Measurements from ENCODE around the gene SORBS2.

DNA sequence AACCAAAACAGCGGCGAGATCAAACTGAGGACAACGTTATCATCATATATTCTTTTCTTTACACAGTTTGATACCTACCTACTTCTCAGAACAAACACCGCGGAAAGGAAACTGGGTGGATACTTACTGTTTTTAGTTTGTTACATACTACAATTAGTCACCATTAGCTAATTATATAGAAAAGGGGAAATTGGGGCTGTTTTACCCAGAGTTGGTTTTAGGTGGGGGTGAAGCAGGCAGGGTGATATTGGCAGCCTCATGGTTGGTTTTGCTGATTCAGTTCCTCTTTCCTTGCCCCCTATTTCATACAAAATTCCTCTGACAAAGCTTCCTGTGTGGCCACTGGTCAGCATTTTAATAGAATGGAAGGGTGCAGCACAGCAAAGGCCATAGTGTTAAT, 77.8 kb downstream of the SORBS2 start:
- TF ChIP-seq CTCF (IDR thresholded peaks at IDR 0.05), result no peak
- TF ChIP-seq POLR2AphosphoS5 (IDR thresholded peaks at IDR 0.05), result no peak

All from transverse colon (tissue), 4 donors.